ENCODE measurements around the gene PLK3.

Gene PLK3

GRCh38 chr1:44848456-44849181 lies 48.4 kb downstream of the PLK3 start:
- TF ChIP-seq CTCF (IDR thresholded peaks at IDR 0.05; ENCODE audit: insufficient read depth, missing control alignments) = no peak
- DNase-seq (ENCODE audit: insufficient read length, low spot score) (no peak), FAIRE-seq (no peak)

GRCh38 chr1:44849575-44850132 lies 49.5 kb downstream of the PLK3 start:
- DNase-seq (ENCODE audit: insufficient read length, low spot score) (no peak), FAIRE-seq (no peak)
- TF ChIP-seq CTCF (IDR thresholded peaks at IDR 0.05; ENCODE audit: insufficient read depth, missing control alignments) = no peak

- FAIRE-seq (no peak), DNase-seq (ENCODE audit: insufficient read length, low spot score) (no peak)
- TF ChIP-seq CTCF (IDR thresholded peaks at IDR 0.05; ENCODE audit: insufficient read depth, missing control alignments) = no peak
Observed at GRCh38 chr1:44851308-44851707, 51.1 kb downstream of the PLK3 start.

- FAIRE-seq = no peak
Observed at GRCh38 chr1:44853201-44853600, 53.0 kb downstream of the PLK3 start.

GRCh38 chr1:44854970-44855369 lies 54.8 kb downstream of the PLK3 start:
- DNase-seq (ENCODE audit: insufficient read length, low spot score) (no peak), FAIRE-seq (no peak)
- no peak for TF ChIP-seq CTCF (IDR thresholded peaks at IDR 0.05; ENCODE audit: insufficient read depth, missing control alignments)

More at GRCh38 chr1:44853201-44853600, 53.0 kb downstream of the PLK3 start:
- no peak for TF ChIP-seq CTCF (IDR thresholded peaks at IDR 0.05; ENCODE audit: insufficient read depth, missing control alignments)
- no peak for DNase-seq (ENCODE audit: insufficient read length, low spot score)
